HEK293T (cell line): ENCODE results near the gene MYO15A.

ENCODE experiments used
- ARNT ChIP-seq: fragments of 450-650 bp; IDR thresholded peaks from 2 replicates; pipeline ENCODE4 v1.6.1; 2017; ENCODE audit warnings: mild to moderate bottlenecking
- BHLHE40 ChIP-seq: fragments of 450-650 bp; IDR thresholded peaks from 2 replicates; pipeline ENCODE4 v1.6.1; 2016; ENCODE audit warnings: mild to moderate bottlenecking, moderate library complexity, borderline replicate concordance
- ELF4 ChIP-seq: fragments of 450-650 bp; IDR thresholded peaks from 2 replicates; pipeline ENCODE4 v1.6.1; 2017; ENCODE audit warnings: antibody characterized with exemption
- FOXA1 ChIP-seq: fragments of 450-650 bp; IDR thresholded peaks from 2 replicates; pipeline ENCODE4 v1.6.1; 2016; ENCODE audit warnings: mild to moderate bottlenecking
- FOXK2 ChIP-seq: fragments of 450-650 bp; IDR thresholded peaks from 2 replicates; pipeline ENCODE4 v1.6.1; 2016; ENCODE audit warnings: mild to moderate bottlenecking
- FOXM1 ChIP-seq: fragments of 450-650 bp; IDR thresholded peaks from 2 replicates; pipeline ENCODE4 v1.6.1; 2017; ENCODE audit warnings: mild to moderate bottlenecking, borderline replicate concordance
- HDGF ChIP-seq: fragments of 450-650 bp; IDR thresholded peaks from 2 replicates; pipeline ENCODE4 v1.6.1; 2017; ENCODE audit warnings: antibody characterized with exemption, borderline replicate concordance
- NFRKB ChIP-seq: fragments of 450-650 bp; IDR thresholded peaks from 2 replicates; pipeline ENCODE4 v1.6.1; 2016; ENCODE audit warnings: mild to moderate bottlenecking, moderate library complexity
- SP1 ChIP-seq: fragments of 450-650 bp; IDR thresholded peaks from 2 replicates; pipeline ENCODE4 v1.6.1; 2017
- SUZ12 ChIP-seq: fragments of 450-650 bp; IDR thresholded peaks from 2 replicates; pipeline ENCODE4 v1.6.1; 2016; ENCODE audit warnings: mild to moderate bottlenecking
- TARDBP ChIP-seq: fragments of 450-650 bp; IDR thresholded peaks from 2 replicates; pipeline ENCODE4 v1.6.1; 2016
- ZNF384 ChIP-seq: fragments of 450-650 bp; IDR thresholded peaks from 2 replicates; pipeline ENCODE4 v1.6.1; 2016

GRCh38 chr17:18145811-18146210 lies 37.3 kb downstream of the MYO15A start:
- TF ChIP-seq NFRKB (no peak), BHLHE40 (no peak), SP1 (no peak), FOXM1 (no peak), HDGF (no peak), TARDBP (no peak), ZNF384 (no peak), ARNT (no peak), ELF4 (no peak), FOXK2 (no peak), SUZ12 (no peak), FOXA1 (no peak)
